Measurements from ENCODE around the gene CACNA1B. TPM values are rescaled to one million over a fixed set of nuclear protein-coding genes. Genes with fewer than 3 reads are reported as not detected.

Gene CACNA1B
- total RNA-seq, 1 donor from 2014 or later, result 0.13 TPM

GRCh38 chr9:137982200-137982599 lies 104.6 kb downstream of the CACNA1B start:
- Mint-ChIP-seq H3K36me3 (ENCODE audit: unreplicated experiment) (no peaks in the 10 kb centered on the region), H3K27me3 (ENCODE audit: unreplicated experiment) (no peaks in the 10 kb centered on the region), H3K4me3 (ENCODE audit: unreplicated experiment) (no peak overlapping the region), H3K27ac (ENCODE audit: unreplicated experiment) (no peak overlapping the region), H3K9me3 (ENCODE audit: unreplicated experiment) (peaks cover 17% of the 10 kb centered on the region), H3K4me1 (ENCODE audit: unreplicated experiment) (no peaks in the 10 kb centered on the region)
- TF ChIP-seq, protein P1, sequence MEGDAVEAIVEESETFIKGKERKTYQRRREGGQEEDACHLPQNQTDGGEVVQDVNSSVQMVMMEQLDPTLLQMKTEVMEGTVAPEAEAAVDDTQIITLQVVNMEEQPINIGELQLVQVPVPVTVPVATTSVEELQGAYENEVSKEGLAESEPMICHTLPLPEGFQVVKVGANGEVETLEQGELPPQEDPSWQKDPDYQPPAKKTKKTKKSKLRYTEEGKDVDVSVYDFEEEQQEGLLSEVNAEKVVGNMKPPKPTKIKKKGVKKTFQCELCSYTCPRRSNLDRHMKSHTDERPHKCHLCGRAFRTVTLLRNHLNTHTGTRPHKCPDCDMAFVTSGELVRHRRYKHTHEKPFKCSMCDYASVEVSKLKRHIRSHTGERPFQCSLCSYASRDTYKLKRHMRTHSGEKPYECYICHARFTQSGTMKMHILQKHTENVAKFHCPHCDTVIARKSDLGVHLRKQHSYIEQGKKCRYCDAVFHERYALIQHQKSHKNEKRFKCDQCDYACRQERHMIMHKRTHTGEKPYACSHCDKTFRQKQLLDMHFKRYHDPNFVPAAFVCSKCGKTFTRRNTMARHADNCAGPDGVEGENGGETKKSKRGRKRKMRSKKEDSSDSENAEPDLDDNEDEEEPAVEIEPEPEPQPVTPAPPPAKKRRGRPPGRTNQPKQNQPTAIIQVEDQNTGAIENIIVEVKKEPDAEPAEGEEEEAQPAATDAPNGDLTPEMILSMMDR (IDR thresholded peaks at IDR 0.05), result no peak
- DNase-seq (ENCODE audit: extremely low spot score, unreplicated experiment), result no peak

GRCh38 chr9:137984005-137984404 lies 106.4 kb downstream of the CACNA1B start:
- TF ChIP-seq, protein P1 (IDR thresholded peaks at IDR 0.05), result no peak
- DNase-seq (ENCODE audit: extremely low spot score, unreplicated experiment), result no peak

DNA sequence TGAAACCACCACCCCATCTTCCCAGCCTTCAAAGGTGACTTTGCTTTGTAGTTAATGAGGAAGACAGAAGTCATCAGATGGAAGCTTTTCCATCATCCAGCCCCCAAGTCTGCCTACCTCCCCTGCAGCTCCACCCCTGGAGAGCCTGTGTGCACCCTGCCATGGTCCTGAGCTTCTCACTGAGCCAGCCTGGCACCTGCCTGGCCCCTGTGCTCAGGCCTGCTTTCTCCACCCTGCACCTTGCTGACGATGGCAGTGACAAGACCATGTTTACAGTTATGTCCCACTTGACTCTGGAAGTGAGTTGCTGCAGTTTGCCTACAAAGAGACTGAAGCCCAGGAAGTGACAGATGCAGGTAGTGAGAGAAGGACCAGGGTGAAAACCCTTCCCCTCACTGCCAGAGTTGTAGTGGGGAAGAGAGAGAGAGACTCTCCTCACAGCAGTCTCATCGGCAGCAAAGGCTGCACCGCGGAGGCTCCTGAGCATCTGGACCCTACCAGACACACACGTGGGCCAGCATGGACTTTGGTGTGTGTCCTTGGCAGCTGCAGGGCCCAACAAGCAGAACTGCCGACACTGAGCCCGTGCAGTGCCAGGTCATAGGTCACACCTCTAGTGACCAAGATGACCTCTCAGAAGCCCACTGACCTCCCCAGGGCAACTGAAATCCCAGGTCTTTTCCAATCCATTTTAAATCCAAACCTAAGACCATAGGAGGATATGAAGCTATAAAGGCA lies 107.1 kb downstream of the CACNA1B start:
- Mint-ChIP-seq H3K36me3 (ENCODE audit: unreplicated experiment) (no peaks in the 10 kb centered on the region), H3K27me3 (ENCODE audit: unreplicated experiment) (no peaks in the 10 kb centered on the region), H3K9me3 (ENCODE audit: unreplicated experiment) (peaks cover 30% of the 10 kb centered on the region)

More at GRCh38 chr9:137984005-137984404, 106.4 kb downstream of the CACNA1B start:
- no peaks in the 10 kb centered on the region for H3K36me3 Mint-ChIP-seq (ENCODE audit: unreplicated experiment)
- no peak overlapping the region for H3K4me3 Mint-ChIP-seq (ENCODE audit: unreplicated experiment)
- H3K27ac Mint-ChIP-seq (ENCODE audit: unreplicated experiment), result no peak overlapping the region
- no peaks in the 10 kb centered on the region for H3K27me3 Mint-ChIP-seq (ENCODE audit: unreplicated experiment)
- peaks cover 23% of the 10 kb centered on the region for H3K9me3 Mint-ChIP-seq (ENCODE audit: unreplicated experiment)
- no peaks in the 10 kb centered on the region for H3K4me1 Mint-ChIP-seq (ENCODE audit: unreplicated experiment)

DNA sequence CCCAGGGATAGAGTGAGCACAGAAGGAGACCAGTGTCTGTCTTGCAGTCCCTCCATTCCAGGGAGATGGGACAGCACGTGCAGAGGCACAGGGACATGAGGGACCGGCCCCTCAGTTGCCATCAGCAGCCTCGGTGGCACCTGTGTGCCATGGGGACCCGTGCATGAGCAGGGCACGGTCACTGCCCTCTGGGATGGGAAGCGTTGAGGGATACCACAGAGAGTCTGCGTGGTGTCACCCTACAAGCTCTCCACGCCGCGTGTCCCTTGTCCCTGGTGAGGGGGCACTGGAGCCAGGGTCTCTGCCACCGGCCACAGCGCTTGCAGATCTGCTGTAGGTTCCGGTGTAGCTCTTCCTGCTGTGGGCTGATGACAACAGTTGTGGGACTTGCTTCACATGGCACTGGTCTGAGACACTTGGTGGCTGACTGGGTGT lies 108.1 kb downstream of the CACNA1B start:
- H3K9me3 Mint-ChIP-seq (ENCODE audit: unreplicated experiment), result peaks cover 34% of the 10 kb centered on the region
- no peaks in the 10 kb centered on the region for H3K4me1 Mint-ChIP-seq (ENCODE audit: unreplicated experiment)
- H3K4me3 Mint-ChIP-seq (ENCODE audit: unreplicated experiment), result no peak overlapping the region
- H3K27ac Mint-ChIP-seq (ENCODE audit: unreplicated experiment), result no peak overlapping the region
- TF ChIP-seq, protein P1 (IDR thresholded peaks at IDR 0.05), result no peak
- no peaks in the 10 kb centered on the region for H3K27me3 Mint-ChIP-seq (ENCODE audit: unreplicated experiment)
- no peaks in the 10 kb centered on the region for H3K36me3 Mint-ChIP-seq (ENCODE audit: unreplicated experiment)
- DNase-seq (ENCODE audit: extremely low spot score, unreplicated experiment), result no peak

More for the DNA sequence above, 107.1 kb downstream of the CACNA1B start:
- H3K4me3 Mint-ChIP-seq (ENCODE audit: unreplicated experiment), result no peak overlapping the region
- no peaks in the 10 kb centered on the region for H3K4me1 Mint-ChIP-seq (ENCODE audit: unreplicated experiment)
- DNase-seq (ENCODE audit: extremely low spot score, unreplicated experiment), result no peak
- TF ChIP-seq, protein P1 (IDR thresholded peaks at IDR 0.05), result no peak
- H3K27ac Mint-ChIP-seq (ENCODE audit: unreplicated experiment), result no peak overlapping the region

GRCh38 chr9:137986268-137987099 lies 108.9 kb downstream of the CACNA1B start:
- DNase-seq (ENCODE audit: extremely low spot score, unreplicated experiment), result no peak
- H3K4me1 Mint-ChIP-seq (ENCODE audit: unreplicated experiment), result no peaks in the 10 kb centered on the region
- no peaks in the 10 kb centered on the region for H3K36me3 Mint-ChIP-seq (ENCODE audit: unreplicated experiment)
- TF ChIP-seq, protein P1 (IDR thresholded peaks at IDR 0.05), result no peak
- no peaks in the 10 kb centered on the region for H3K27me3 Mint-ChIP-seq (ENCODE audit: unreplicated experiment)
- no peak overlapping the region for H3K4me3 Mint-ChIP-seq (ENCODE audit: unreplicated experiment)
- no peak overlapping the region for H3K27ac Mint-ChIP-seq (ENCODE audit: unreplicated experiment)
- H3K9me3 Mint-ChIP-seq (ENCODE audit: unreplicated experiment), result peaks cover 34% of the 10 kb centered on the region

Data from osteocyte (in vitro differentiated cells).